GM18867 (cell line): Measurements from ENCODE around the gene DOCK2.
"Not testable (repeated sequence)": the region's sequence is repeated elsewhere in the genome, so short reads cannot be mapped to it uniquely, and the experiment has no call there.

Experiments used
- ATAC-seq: cut with Tn5 transposase; IDR thresholded peaks from one replicate; pipeline ENCODE4 v1.9.1; 2021; ENCODE audit warnings: mild to moderate bottlenecking, moderate library complexity; ENCODE audit not compliant: unreplicated experiment

The DOCK2 gene

GRCh38 chr5:169637549-169638121 lies 560 bp downstream of the DOCK2 start:
- ATAC-seq, result peak; percentile 65

DNA sequence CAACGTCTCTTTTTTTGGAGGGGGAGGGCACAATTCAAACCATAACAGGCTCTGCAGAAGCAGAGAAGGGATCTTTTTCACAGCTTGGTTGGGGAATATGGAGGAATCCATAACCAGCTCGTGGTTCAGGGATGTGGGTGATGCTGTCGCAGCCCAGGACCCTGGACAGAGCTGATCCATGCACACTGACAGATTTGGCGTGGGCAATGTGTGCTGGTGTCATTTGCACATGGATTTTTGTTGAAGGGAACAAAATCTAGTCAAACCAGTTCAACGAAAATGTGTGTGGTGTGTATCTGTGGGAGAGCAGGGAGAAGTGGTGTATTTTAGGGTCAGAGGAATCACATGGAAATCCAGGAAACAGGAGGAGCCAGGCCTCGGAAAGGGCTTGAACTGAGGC lies 4.2 kb downstream of the DOCK2 start:
- ATAC-seq, result no peak

GRCh38 chr5:169646856-169647255 lies 9.8 kb downstream of the DOCK2 start:
- peak; percentile 32 for ATAC-seq

DNA sequence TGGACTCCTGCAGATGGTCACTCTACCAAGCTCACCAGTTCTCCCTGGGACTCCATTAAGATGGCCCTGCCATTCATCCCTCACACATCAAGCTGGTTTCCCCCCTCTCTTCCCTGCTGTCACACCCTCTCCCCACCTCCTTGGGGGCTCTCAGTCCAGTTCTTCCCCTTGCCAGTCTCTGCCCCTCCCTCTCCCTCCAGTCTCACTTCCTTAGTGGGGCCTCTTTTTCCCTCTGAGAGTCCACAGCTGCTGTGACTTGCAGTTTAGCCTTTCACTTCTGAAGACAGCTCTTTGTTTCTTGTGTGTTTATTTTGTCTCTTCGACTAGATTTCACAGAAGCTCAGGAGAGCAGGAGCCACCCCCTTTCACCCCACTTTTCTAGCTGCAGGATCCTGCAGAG lies 10.5 kb downstream of the DOCK2 start:
- peak; percentile 42 for ATAC-seq

GRCh38 chr5:169648725-169649310 lies 11.7 kb downstream of the DOCK2 start:
- ATAC-seq, result no peak

DNA sequence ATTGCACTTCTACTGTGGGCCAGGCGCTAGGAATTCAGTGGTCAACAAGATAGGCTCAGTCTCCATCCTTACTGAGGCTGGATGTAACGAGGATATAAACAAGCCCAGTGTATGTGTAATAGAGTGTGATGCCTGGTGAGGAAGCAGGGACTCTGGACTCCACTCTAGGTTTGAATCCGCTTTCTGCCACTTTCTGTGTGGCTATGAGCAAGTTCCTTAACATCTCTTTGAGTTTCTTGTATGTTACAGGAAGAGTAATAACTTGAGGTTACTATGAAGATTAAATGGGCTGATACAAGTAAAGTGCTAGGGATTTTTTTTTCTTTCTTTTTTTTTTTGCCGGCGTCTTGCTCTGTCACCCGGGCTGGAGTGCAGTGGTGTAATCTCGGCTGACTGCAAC lies 12.4 kb downstream of the DOCK2 start:
- ATAC-seq, result peak; percentile 20

- ATAC-seq, result peak; percentile 46
Observed at GRCh38 chr5:169650701-169651331, 13.7 kb downstream of the DOCK2 start.

DNA sequence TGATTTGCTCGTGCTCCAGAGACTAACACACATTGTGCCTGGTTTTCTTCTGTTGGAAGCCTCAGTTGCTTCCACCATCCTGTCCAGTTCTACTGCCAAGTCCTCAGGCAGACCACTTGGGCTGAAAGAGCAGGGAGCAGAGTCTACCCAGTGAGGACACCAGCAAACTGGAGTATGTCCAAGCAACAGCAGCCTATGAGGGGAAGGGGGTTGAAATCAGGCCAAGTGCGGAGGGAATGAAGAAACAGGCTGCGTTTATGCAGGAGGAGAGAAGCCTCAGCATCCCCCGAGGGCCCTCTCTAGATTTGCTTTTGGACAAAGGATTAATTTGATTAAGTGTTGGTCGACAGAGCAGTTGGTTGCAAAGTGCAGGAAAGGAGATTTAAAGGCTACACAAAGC lies 14.5 kb downstream of the DOCK2 start:
- ATAC-seq, result no peak

DNA sequence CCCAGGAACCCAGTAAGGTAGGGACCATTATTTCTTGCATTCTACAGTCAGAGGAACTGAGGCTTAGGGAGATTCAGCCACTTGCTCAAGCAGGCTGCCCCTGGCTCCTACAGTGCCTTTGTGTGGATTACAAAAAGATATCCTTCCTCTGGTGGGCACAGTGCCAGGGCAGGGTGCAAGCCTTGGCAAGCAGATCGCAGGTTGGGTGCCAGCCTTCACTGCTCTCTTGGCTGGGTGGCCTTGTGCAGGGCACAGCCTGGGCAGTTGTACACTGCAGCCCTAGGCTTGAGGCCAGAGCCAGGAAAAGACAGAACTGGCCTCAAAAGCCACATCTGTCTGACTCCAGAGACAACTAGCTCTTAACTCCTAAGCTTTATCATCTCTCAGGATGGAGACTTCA lies 15.0 kb downstream of the DOCK2 start:
- no peak for ATAC-seq

DNA sequence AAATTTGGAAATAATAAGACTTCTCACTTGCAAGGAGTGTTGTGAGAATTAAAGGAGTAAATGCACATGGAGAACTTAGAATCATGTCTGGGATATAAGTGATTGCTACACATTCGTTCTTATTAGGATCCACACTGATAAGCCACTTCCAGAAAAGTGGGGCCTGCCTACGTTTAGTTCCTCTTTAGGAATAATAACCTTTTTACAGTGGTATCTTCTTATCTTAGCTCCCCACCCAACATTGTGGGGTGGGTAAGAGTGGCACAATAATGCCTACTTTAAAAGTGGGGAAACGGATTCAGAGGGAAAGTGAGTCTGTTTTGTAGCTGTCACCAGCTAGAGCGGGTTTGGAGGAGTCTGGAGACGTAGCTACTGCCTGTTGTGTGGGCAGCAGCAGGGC lies 16.0 kb downstream of the DOCK2 start:
- ATAC-seq, result no peak

GRCh38 chr5:169655353-169655752 lies 18.3 kb downstream of the DOCK2 start:
- no peak for ATAC-seq

GRCh38 chr5:169656125-169656901 lies 19.2 kb downstream of the DOCK2 start:
- peak; percentile 57 for ATAC-seq

DNA sequence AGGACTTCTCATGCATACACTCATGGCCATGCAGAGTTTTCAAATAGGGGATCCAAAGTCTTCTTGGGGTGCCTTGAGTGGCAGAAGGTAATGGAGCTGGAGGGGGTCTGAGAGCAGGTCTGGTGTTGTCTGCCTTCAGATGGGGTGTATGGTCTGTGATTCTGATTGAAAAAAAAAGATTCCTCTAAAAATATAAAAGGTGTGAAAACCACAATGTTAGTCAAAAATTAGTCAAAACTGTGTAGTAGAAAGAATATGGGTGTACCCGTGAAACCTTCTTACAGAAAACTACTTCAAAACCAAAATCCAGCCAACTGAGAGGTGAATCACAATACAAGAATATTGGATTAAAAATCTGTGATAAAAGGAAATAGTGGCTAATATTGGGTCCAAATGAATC lies 20.1 kb downstream of the DOCK2 start:
- peak; percentile 54 for ATAC-seq

DNA sequence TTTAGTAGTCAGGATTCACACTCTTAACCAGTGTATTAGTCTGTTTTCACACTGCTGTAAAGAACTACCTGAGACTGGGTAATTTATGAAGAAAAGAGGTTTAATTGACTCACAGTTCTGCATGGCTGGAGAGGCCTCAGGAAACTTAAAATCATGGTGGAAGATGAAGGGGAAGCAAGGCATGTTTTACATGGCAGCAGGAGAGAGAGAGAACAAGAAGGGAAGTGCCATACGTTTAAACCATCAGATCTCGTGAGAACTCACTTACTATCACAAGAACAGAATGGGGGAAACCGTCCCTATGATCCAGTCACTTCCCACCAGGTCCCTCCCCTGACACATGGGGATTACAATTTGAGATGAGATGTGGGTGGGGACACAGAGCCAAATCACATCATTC lies 25.4 kb downstream of the DOCK2 start:
- ATAC-seq, result not testable (repeated sequence)

DNA sequence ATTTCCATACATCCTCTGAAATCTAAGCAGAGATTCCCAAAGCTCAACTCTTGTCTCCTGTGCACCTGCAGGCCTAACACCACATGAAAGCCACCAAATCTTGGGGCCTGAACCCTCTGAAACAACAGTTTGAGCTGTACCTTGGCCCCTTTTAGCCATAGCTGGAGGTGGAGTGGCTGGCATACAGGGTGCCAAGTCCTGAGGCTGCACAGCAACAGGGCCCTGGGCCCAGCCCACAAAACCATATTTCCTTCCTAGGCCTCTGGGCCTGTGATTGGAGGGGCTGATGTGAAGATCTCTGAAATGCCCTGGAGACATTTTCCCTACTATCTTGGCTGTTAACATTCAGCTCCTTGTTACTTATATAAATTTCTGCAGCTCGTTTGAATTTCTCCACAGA lies 26.5 kb downstream of the DOCK2 start:
- no peak for ATAC-seq

- ATAC-seq, result no peak
Observed at GRCh38 chr5:169666365-169666764, 29.3 kb downstream of the DOCK2 start.

- ATAC-seq, result no peak
Observed at GRCh38 chr5:169667896-169668674, 31.0 kb downstream of the DOCK2 start.

GRCh38 chr5:169668732-169669131 lies 31.7 kb downstream of the DOCK2 start:
- ATAC-seq, result no peak

DNA sequence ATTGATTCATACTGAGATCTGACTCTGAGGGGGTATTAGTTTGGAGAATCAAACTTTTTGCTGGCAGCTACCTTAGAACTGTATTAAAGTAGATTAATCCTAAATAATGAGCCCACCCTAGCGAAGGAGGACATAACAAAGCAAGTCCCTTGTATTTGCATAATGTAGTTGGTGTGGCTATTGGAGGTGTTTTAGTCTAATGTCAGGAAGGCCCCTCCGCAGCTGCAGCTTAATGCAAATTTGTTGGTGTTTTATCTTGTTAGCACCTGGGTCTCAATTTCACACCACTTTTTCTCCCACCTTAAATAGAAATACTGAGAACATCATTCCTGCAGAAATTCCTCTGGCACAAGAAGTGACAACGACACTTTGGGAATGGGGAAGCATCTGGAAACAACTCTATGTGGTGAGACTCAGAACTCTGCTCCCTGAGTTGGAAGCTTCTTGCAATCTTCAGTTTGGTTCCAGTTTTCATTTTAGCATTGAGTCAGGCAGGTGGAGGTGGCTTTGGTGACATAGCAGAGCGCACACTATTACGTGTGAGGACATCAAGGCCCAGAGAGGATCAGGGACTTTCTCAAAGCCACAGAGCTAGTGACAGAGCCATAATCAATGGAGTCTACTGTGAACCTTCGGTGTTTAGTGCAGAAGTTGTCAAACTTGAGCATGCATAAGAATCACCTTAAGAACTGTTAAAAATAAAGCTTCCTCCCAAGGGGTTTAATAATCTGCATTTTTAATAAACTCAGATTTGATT lies 33.9 kb downstream of the DOCK2 start:
- ATAC-seq, result peak; percentile 97

DNA sequence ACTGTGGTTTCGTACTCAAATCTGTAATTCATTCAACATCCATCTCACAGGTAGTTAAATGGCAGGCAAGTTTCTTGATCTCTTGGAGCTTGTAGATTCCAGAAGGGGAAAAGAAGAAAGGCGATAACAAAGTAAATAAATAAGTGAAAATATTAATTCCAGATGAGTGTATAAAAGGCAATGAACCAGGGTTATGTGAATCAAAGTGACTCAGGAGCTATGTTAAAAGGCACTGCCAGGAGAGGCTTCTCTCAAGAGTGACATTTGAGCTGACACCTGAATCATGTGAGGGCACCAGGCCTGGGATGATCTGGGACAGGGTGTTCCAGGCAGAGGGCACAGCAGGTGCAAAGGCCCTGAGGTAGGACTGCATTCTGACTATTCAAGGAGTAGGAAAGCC lies 45.0 kb downstream of the DOCK2 start:
- no peak for ATAC-seq
